ENCODE results near the gene MEMO1.
"Not testable (repeated sequence)": the region's sequence is repeated elsewhere in the genome, so short reads cannot be mapped to it uniquely, and the experiment has no call there.

Gene MEMO1

DNA sequence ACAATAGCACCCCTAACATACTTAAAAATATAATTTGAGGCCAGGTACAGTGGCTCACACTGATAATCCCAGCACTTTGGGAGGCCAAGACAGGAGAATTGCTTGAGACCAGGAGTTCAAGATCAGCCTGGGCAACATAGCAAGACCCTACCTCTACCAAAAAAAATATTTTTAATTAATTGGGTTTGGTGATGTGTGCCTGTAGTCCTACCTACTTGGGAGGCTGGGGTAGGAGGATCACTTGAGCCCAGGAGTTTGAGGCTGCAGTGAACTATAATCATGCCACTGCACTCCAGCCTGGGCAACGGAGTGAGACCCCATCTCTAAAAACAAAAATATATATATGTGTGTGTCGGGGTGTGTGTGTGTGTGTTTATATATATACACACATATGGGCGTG lies 91.3 kb downstream of the MEMO1 start:
- in situ Hi-C loops (cut with MboI; ENCODE audit: low sequenced_read_pairs): no loop called here

GRCh38 chr2:31909661-31910060 lies 101.1 kb downstream of the MEMO1 start:
- in situ Hi-C loops (cut with MboI; ENCODE audit: low sequenced_read_pairs): no loop called here

DNA sequence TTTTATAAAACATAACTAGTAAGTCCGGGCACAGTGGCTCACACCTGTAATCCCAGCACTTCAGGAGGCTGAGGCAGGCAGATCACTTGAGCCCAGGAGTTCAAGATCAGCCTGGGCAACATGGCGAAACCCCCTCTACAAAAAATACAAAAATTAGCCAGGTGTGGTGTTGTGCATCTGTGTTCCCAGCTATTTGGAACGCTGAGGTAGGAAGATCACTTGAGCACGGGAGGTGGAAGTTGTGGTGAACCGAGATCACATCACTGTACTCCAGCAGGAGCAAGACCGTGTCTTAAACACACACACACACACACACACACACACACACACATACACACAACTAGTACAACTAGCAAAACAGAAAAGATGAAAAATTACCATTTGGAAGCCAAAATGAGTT lies 103.3 kb downstream of the MEMO1 start:
- in situ Hi-C loops (cut with MboI; ENCODE audit: low sequenced_read_pairs): not testable (repeated sequence)

- in situ Hi-C loops (cut with MboI; ENCODE audit: low sequenced_read_pairs): no loop called here
Observed at GRCh38 chr2:31903109-31903780, 107.6 kb downstream of the MEMO1 start.

DNA sequence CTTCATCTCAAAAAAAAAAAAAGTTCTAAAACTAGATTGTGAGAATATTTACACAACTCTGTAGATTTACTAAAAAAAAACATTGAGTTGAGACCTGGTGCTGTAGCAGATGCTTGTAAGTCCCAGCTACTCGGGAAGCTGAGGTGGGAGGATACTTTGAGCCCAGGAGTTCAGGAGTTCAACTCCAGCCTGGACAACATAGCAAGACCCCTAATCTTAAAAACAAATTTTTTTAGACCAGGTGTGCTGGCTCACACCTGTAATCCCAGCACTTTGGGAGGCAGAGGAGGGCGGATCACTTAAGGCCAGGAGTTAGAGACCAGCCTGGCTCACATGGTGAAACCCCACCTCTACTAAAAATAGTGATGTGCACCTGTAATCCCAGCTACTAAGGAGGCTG lies 108.9 kb downstream of the MEMO1 start:
- in situ Hi-C loops (cut with MboI; ENCODE audit: low sequenced_read_pairs): no loop called here

GRCh38 chr2:31900156-31900555 lies 110.7 kb downstream of the MEMO1 start:
- in situ Hi-C loops (cut with MboI; ENCODE audit: low sequenced_read_pairs): not testable (repeated sequence)

DNA sequence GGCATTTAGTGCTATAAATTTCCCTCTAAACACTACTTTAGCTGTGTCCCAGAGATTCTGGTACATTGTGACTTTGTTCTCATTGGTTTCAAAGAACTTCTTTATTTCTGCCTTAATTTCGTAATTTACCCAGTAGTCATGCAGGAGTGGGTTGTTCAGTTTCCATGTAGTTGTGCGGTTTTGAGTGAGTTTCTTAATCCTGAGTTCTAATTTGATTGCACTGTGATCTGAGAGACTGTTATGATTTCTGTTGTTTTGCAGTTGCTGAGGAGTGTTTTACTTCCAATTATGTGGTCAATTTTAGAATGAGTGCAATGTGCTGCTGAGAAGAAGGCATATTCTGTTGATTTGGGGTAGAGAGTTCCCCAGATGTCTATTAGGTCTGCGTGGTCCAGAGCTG lies 112.5 kb downstream of the MEMO1 start:
- in situ Hi-C loops (cut with MboI; ENCODE audit: low sequenced_read_pairs): not testable (repeated sequence)

DNA sequence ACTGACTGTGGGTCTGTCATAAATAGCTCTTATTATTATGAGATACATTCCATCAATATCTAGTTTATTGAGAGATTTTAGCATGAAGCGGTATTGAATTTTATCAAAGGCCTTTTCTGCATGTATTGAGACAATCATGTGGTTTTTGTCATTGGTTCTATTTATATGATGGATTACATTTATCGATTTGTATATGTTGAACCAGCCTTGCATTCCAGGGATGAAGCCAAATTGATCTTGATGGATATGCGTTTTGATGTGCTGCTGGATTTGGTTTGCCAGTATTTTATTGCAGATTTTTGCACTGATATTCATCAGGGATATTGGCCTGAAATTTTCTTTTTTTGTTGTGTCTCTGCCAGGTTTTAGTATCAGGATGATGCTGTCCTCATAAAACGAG lies 113.5 kb downstream of the MEMO1 start:
- in situ Hi-C loops (cut with MboI; ENCODE audit: low sequenced_read_pairs): not testable (repeated sequence)

GRCh38 chr2:31896293-31896692 lies 114.5 kb downstream of the MEMO1 start:
- in situ Hi-C loops (cut with MboI; ENCODE audit: low sequenced_read_pairs): no loop called here

DNA sequence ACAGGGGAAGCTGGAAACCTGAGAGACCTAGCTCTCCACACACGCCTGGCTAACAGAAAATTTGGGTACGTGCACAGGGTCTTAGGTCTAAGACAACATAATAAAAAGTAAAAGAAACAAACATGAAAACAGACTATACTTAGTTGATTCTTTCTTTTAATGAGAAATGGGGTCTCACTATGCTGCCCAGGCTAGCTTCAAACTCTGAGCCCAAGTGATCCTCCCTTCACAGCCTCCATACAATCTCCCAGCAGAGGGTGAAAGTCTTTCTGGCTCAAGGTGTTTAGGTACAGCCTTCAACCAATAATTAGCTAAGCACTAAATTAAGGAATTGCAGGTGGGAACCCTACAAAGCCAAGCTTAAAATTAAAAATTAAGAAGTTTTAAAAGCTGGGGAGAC lies 116.2 kb downstream of the MEMO1 start:
- in situ Hi-C loops (cut with MboI; ENCODE audit: low sequenced_read_pairs): no loop called here

DNA sequence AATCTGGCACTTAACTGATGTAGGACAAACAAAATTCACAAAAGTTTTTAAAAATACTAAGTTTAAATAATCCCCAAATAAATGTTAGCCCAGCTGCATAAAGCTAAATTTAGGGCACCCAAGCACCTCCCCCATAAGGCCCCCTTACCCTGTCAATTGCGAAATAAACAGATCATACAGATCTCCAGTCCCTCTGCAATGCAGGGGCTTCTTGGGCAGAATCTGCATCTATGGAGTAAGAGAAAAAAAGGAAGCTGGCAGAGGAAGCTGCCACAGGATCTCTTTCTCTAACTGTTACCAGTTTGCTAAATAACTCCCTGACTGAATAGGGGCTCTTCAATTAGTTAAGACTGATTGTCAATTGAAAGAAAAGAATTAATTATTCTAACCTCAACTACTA lies 117.7 kb downstream of the MEMO1 start:
- in situ Hi-C loops (cut with MboI; ENCODE audit: low sequenced_read_pairs): no loop called here

GRCh38 chr2:31889044-31889443 lies 121.8 kb downstream of the MEMO1 start:
- in situ Hi-C loops (cut with MboI; ENCODE audit: low sequenced_read_pairs): no loop called here

DNA sequence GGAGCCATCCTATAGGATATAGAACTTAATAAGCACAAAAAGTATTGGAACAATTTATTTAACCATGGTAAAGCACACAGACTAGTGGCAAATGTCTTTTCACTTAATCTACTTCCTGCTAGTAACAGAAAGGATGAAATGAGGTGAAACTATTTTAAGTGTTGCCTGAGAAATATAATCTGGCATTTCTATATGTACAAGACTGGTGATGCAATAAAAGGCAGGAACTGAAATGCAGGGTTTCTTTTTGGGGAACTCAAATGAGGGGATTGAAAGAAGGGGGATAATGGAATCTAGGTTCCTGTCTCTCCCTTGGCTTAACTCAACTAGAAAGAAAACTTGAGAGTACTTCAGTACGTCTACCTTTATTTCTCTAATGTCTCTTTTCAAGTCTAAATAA lies 122.3 kb downstream of the MEMO1 start:
- in situ Hi-C loops (cut with MboI; ENCODE audit: low sequenced_read_pairs): no loop called here

GRCh38 chr2:31886700-31887099 lies 124.1 kb downstream of the MEMO1 start:
- in situ Hi-C loops (cut with MboI; ENCODE audit: low sequenced_read_pairs): no loop called here

GRCh38 chr2:31877008-31877407 lies 133.8 kb downstream of the MEMO1 start:
- in situ Hi-C loops (cut with MboI; ENCODE audit: low sequenced_read_pairs): no loop called here

GRCh38 chr2:31874071-31874470 lies 136.7 kb downstream of the MEMO1 start:
- in situ Hi-C loops (cut with MboI; ENCODE audit: low sequenced_read_pairs): no loop called here

DNA sequence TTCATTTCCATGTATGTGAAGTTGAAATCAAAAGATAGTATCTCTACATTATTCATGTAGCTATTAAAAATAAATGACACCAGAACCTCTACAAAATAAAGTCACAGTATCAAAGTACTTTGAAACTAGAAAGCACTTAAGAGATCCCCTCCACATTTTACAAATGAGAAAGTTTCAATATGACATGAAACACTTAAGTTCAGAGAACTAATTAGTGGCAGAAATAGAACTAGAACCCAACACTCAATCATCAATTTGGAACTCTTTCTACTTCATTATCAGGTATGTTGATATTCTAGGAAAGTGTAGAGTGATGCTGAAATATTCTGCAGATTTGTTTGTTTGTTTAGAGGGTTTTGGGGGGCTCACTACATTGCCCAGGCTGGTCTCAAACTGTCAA lies 145.6 kb downstream of the MEMO1 start:
- in situ Hi-C loops (cut with MboI; ENCODE audit: low sequenced_read_pairs): no loop called here

DNA sequence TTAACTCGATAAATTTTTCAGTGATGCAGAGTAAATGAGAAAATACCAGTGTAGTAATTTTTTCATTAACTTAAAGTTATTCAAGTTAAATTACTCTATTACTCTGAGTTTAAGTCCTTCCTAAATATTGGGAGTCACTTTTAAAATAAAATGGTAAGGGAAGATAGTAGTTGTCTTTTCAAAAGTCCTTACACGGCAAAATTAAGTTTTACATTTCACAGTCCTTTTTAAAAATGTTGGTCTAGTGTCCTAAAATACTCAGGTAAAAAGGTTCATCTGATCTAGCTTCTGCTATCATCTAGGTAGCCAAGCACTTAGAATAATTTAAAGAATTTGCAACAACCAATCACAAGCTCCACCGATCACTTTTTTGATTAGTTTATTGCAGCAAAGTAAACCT lies 146.9 kb downstream of the MEMO1 start:
- in situ Hi-C loops (cut with MboI; ENCODE audit: low sequenced_read_pairs): no loop called here

DNA sequence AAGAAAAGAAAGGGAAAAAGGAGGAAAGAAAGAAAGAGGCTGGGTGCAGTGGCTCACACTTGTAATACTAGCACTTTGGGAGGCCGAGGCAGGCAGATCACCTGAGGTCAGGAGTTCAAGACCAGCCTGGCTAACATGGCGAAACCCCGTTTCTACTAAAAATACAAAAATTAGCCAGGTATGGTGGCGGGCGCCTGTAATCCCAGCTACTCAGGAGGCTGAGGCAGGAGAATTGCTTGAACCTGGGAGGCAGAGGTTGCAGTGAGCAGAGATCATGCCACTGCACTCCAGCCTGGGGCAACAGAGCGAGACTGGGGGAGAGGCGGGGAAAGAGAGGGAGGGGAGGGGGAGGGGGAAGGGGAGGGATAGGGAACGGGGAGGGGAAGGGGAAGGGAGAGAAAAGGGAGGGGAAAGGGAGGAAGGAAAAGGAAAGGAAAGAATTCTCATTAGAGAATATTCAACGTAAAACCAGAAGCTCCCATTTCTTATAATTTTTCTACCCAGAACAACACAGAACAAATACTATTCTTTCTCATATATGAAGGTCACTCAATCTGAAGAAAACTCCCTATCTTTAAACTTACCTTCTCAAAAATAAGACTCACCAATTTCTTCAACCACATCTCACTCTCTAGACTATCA lies 147.7 kb downstream of the MEMO1 start:
- in situ Hi-C loops (cut with MboI; ENCODE audit: low sequenced_read_pairs): not testable (repeated sequence)

DNA sequence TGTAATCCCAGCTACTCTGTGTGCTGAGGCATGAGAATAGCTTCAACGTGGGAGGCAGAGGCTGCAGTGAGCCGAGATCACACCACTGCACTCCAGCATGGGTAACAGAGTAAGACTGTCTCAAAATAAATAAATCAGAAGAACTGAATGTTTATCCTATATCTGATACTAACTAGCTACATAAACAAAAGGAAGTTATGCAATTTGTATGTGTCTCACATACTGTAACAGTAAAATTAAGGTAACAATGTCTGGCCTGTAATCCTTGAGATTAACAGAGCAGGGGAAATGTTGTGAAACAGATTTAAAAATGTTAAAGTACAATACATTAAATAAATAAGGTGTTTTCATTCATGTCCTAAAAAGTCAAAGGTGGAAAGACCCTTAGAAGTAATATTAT lies 150.8 kb downstream of the MEMO1 start:
- in situ Hi-C loops (cut with MboI; ENCODE audit: low sequenced_read_pairs): no loop called here

GRCh38 chr2:31853521-31853920 lies 157.3 kb downstream of the MEMO1 start:
- in situ Hi-C loops (cut with MboI; ENCODE audit: low sequenced_read_pairs): no loop called here

GRCh38 chr2:31842150-31842549 lies 168.7 kb downstream of the MEMO1 start:
- in situ Hi-C loops (cut with MboI; ENCODE audit: low sequenced_read_pairs): not testable (repeated sequence)

DNA sequence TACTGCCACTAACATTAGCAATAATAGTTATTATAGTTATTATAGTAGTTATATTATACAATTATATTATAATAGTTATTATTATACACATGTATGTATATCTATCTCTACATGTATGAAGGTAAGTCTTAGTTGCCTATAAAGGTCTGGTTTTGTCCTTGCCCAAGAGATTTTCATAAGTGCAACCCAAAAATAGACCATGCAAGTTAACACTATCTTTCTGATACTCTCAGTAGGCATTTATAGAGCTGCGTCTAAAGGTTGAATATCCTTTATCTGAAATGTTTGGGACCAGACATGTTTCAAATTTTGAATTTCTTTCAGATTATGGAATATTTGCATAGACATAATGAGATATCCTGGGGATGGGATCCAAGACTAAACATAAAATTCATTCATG lies 175.4 kb downstream of the MEMO1 start:
- in situ Hi-C loops (cut with MboI; ENCODE audit: low sequenced_read_pairs): no loop called here
